ENCODE results near the gene XRN2. TPM values are rescaled to one million over a fixed set of nuclear protein-coding genes. Genes with fewer than 3 reads are reported as not detected.

Gene XRN2
- total RNA-seq, 1 donor from 2014 or later = 76.6 TPM

- TF ChIP-seq CTCF (conservative IDR thresholded peaks at IDR 0.05) = no peak
- peaks cover 29% of the 10 kb centered on the region for H3K36me3 Mint-ChIP-seq
- H3K4me1 Mint-ChIP-seq (ENCODE audit: unreplicated experiment) = peaks cover 26% of the 10 kb centered on the region
- no peak for DNase-seq (ENCODE audit: extremely low spot score, unreplicated experiment)
- H3K9me3 Mint-ChIP-seq = no peaks in the 10 kb centered on the region
- H3K27me3 Mint-ChIP-seq = no peaks in the 10 kb centered on the region
- H3K27ac Mint-ChIP-seq = no peak overlapping the region
- H3K4me3 Mint-ChIP-seq = no peak overlapping the region
Measured at GRCh38 chr20:21324126-21324525, 21.0 kb downstream of the XRN2 start.

GRCh38 chr20:21325296-21325695 is 22.2 kb downstream of the XRN2 start:
- DNase-seq (ENCODE audit: extremely low spot score, unreplicated experiment) = no peak
- TF ChIP-seq CTCF (conservative IDR thresholded peaks at IDR 0.05) = no peak
- Mint-ChIP-seq H3K4me1 (ENCODE audit: unreplicated experiment) (peaks cover 26% of the 10 kb centered on the region), H3K27ac (no peak overlapping the region), H3K36me3 (peaks cover 30% of the 10 kb centered on the region), H3K4me3 (no peak overlapping the region), H3K9me3 (no peaks in the 10 kb centered on the region), H3K27me3 (no peaks in the 10 kb centered on the region)

GRCh38 chr20:21326700-21327099 is 23.6 kb downstream of the XRN2 start:
- peaks cover 31% of the 10 kb centered on the region for H3K36me3 Mint-ChIP-seq
- no peaks in the 10 kb centered on the region for H3K27me3 Mint-ChIP-seq
- H3K4me3 Mint-ChIP-seq = no peak overlapping the region
- no peak for DNase-seq (ENCODE audit: extremely low spot score, unreplicated experiment)
- no peak for TF ChIP-seq CTCF (conservative IDR thresholded peaks at IDR 0.05)
- peaks cover 26% of the 10 kb centered on the region for H3K4me1 Mint-ChIP-seq (ENCODE audit: unreplicated experiment)
- no peak overlapping the region for H3K27ac Mint-ChIP-seq
- H3K9me3 Mint-ChIP-seq = no peaks in the 10 kb centered on the region

GRCh38 chr20:21336455-21337151 is 33.5 kb downstream of the XRN2 start:
- TF ChIP-seq CTCF (conservative IDR thresholded peaks at IDR 0.05) = no peak
- H3K27ac Mint-ChIP-seq = no peak overlapping the region
- no peak overlapping the region for H3K4me3 Mint-ChIP-seq
- no peaks in the 10 kb centered on the region for H3K9me3 Mint-ChIP-seq
- H3K27me3 Mint-ChIP-seq = no peaks in the 10 kb centered on the region
- no peak for DNase-seq (ENCODE audit: extremely low spot score, unreplicated experiment)
- no peaks in the 10 kb centered on the region for H3K4me1 Mint-ChIP-seq (ENCODE audit: unreplicated experiment)
- H3K36me3 Mint-ChIP-seq = peaks cover 58% of the 10 kb centered on the region

- Mint-ChIP-seq H3K9me3 (no peaks in the 10 kb centered on the region), H3K27ac (no peak overlapping the region)
- TF ChIP-seq CTCF (conservative IDR thresholded peaks at IDR 0.05) = no peak
Measured at GRCh38 chr20:21338291-21338690, 35.2 kb downstream of the XRN2 start.

More at GRCh38 chr20:21338291-21338690, 35.2 kb downstream of the XRN2 start:
- no peak for DNase-seq (ENCODE audit: extremely low spot score, unreplicated experiment)
- no peaks in the 10 kb centered on the region for H3K4me1 Mint-ChIP-seq (ENCODE audit: unreplicated experiment)
- peaks cover 56% of the 10 kb centered on the region for H3K36me3 Mint-ChIP-seq
- H3K4me3 Mint-ChIP-seq = no peak overlapping the region
- no peaks in the 10 kb centered on the region for H3K27me3 Mint-ChIP-seq

Data from type B pancreatic cell (in vitro differentiated cells).